ENCODE results near the gene CDH4.
A peak's percentile ranks its signal among the peaks of the same experiment; 100 is the strongest.
"Not testable (repeated sequence)": the region's sequence is repeated elsewhere in the genome, so short reads cannot be mapped to it uniquely, and the experiment has no call there.

Gene CDH4

GRCh38 chr20:61425541-61425991, 173.5 kb downstream of the CDH4 start:
- H3K56ac ChIP-seq (ENCODE audit: low read length); H3K36me3 ChIP-seq (ENCODE audit: control insufficient read depth, insufficient read depth, low read length); H2BK5ac ChIP-seq (ENCODE audit: low read length); H3K4me1 ChIP-seq (ENCODE audit: control insufficient read depth, low read depth, low read length); H3K23ac ChIP-seq (ENCODE audit: low read length); H4K8ac ChIP-seq (ENCODE audit: low read depth, low read length); H3K79me2 ChIP-seq (ENCODE audit: control insufficient read depth, insufficient read depth, low read length); H2BK120ac ChIP-seq (ENCODE audit: low read depth, low read length); H3K4ac ChIP-seq (ENCODE audit: low read depth, low read length); H3K9ac ChIP-seq (ENCODE audit: low read length); DNase-seq; H3K18ac ChIP-seq (ENCODE audit: low read length); H3K79me1 ChIP-seq (ENCODE audit: low read length); H3K27me3 ChIP-seq (ENCODE audit: insufficient read depth, low read length, poor library complexity); H3K4me3 ChIP-seq (ENCODE audit: low read length); H3K4me2 ChIP-seq (ENCODE audit: low read length); H3K27ac ChIP-seq (ENCODE audit: low read depth, low read length); H2BK15ac ChIP-seq (replicated peaks; ENCODE audit: low read depth); H2AK5ac ChIP-seq (ENCODE audit: low read length); H4K5ac ChIP-seq (ENCODE audit: low read length): not testable (repeated sequence)
- WGBS (ENCODE audit: extremely low coverage, insufficient coverage, low lambda C conversion rate) = no CpG with 5 or more reads among the region's 18 CpGs

GRCh38 chr20:61426352-61426751, 174.3 kb downstream of the CDH4 start:
- Histone ChIP-seq H3K27ac (ENCODE audit: low read depth, low read length) (no peak overlapping the region), H2BK15ac (replicated peaks; ENCODE audit: low read depth) (no peak overlapping the region), H3K23ac (ENCODE audit: low read length) (no peak overlapping the region), H3K79me2 (ENCODE audit: control insufficient read depth, insufficient read depth, low read length) (no peaks in the 10 kb centered on the region), H3K56ac (ENCODE audit: low read length) (no peak overlapping the region), H4K8ac (ENCODE audit: low read depth, low read length) (no peak overlapping the region), H3K4ac (ENCODE audit: low read depth, low read length) (no peak overlapping the region), H3K79me1 (ENCODE audit: low read length) (no peaks in the 10 kb centered on the region), H3K18ac (ENCODE audit: low read length) (no peak overlapping the region), H3K4me1 (ENCODE audit: control insufficient read depth, low read depth, low read length) (peaks cover 12% of the 10 kb centered on the region), H3K9ac (ENCODE audit: low read length) (no peak overlapping the region), H3K27me3 (ENCODE audit: insufficient read depth, low read length, poor library complexity) (no peaks in the 10 kb centered on the region), H2BK120ac (ENCODE audit: low read depth, low read length) (no peak overlapping the region), H2AK5ac (ENCODE audit: low read length) (peak overlapping the region; percentile 14), H2BK5ac (ENCODE audit: low read length) (no peak overlapping the region), H3K4me3 (ENCODE audit: low read length) (no peak overlapping the region), H3K4me2 (ENCODE audit: low read length) (no peak overlapping the region), H4K5ac (ENCODE audit: low read length) (no peak overlapping the region), H3K36me3 (ENCODE audit: control insufficient read depth, insufficient read depth, low read length) (no peaks in the 10 kb centered on the region)
- no CpG with 5 or more reads among the region's 8 CpGs for WGBS (ENCODE audit: extremely low coverage, insufficient coverage, low lambda C conversion rate)
- DNase-seq = no peak

- no peak overlapping the region for H3K4me2 ChIP-seq (ENCODE audit: low read length)
- H4K5ac ChIP-seq (ENCODE audit: low read length) = no peak overlapping the region
- H2AK5ac ChIP-seq (ENCODE audit: low read length) = no peak overlapping the region
- no peak overlapping the region for H3K4ac ChIP-seq (ENCODE audit: low read depth, low read length)
- no peak overlapping the region for H3K9ac ChIP-seq (ENCODE audit: low read length)
- H2BK15ac ChIP-seq (replicated peaks; ENCODE audit: low read depth) = no peak overlapping the region
- H3K36me3 ChIP-seq (ENCODE audit: control insufficient read depth, insufficient read depth, low read length) = no peaks in the 10 kb centered on the region
- no CpG with 5 or more reads among the region's 4 CpGs for WGBS (ENCODE audit: extremely low coverage, insufficient coverage, low lambda C conversion rate)
- no peaks in the 10 kb centered on the region for H3K79me2 ChIP-seq (ENCODE audit: control insufficient read depth, insufficient read depth, low read length)
- no peaks in the 10 kb centered on the region for H3K79me1 ChIP-seq (ENCODE audit: low read length)
- H2BK5ac ChIP-seq (ENCODE audit: low read length) = no peak overlapping the region
- DNase-seq = no peak
- H3K27ac ChIP-seq (ENCODE audit: low read depth, low read length) = no peak overlapping the region
- no peak overlapping the region for H3K23ac ChIP-seq (ENCODE audit: low read length)
- no peak overlapping the region for H3K4me3 ChIP-seq (ENCODE audit: low read length)
- H4K8ac ChIP-seq (ENCODE audit: low read depth, low read length) = no peak overlapping the region
- H3K56ac ChIP-seq (ENCODE audit: low read length) = no peak overlapping the region
- no peak overlapping the region for H2BK120ac ChIP-seq (ENCODE audit: low read depth, low read length)
- no peaks in the 10 kb centered on the region for H3K27me3 ChIP-seq (ENCODE audit: insufficient read depth, low read length, poor library complexity)
- H3K4me1 ChIP-seq (ENCODE audit: control insufficient read depth, low read depth, low read length) = peaks cover 18% of the 10 kb centered on the region
- H3K18ac ChIP-seq (ENCODE audit: low read length) = no peak overlapping the region
Observed at GRCh38 chr20:61429458-61430227, 177.6 kb downstream of the CDH4 start.

GRCh38 chr20:61430228-61430624, 178.2 kb downstream of the CDH4 start:
- Histone ChIP-seq H2AK5ac (ENCODE audit: low read length) (no peak overlapping the region), H3K4me3 (ENCODE audit: low read length) (no peak overlapping the region), H3K27ac (ENCODE audit: low read depth, low read length) (no peak overlapping the region), H2BK5ac (ENCODE audit: low read length) (no peak overlapping the region), H3K18ac (ENCODE audit: low read length) (no peak overlapping the region), H3K56ac (ENCODE audit: low read length) (peak overlapping the region; percentile 67), H2BK15ac (replicated peaks; ENCODE audit: low read depth) (no peak overlapping the region), H2BK120ac (ENCODE audit: low read depth, low read length) (no peak overlapping the region), H3K4me2 (ENCODE audit: low read length) (no peak overlapping the region), H3K27me3 (ENCODE audit: insufficient read depth, low read length, poor library complexity) (no peaks in the 10 kb centered on the region), H3K23ac (ENCODE audit: low read length) (no peak overlapping the region), H3K79me2 (ENCODE audit: control insufficient read depth, insufficient read depth, low read length) (no peaks in the 10 kb centered on the region), H4K8ac (ENCODE audit: low read depth, low read length) (no peak overlapping the region), H3K79me1 (ENCODE audit: low read length) (no peaks in the 10 kb centered on the region), H3K4me1 (ENCODE audit: control insufficient read depth, low read depth, low read length) (peaks cover 22% of the 10 kb centered on the region), H3K36me3 (ENCODE audit: control insufficient read depth, insufficient read depth, low read length) (no peaks in the 10 kb centered on the region), H3K4ac (ENCODE audit: low read depth, low read length) (no peak overlapping the region), H3K9ac (ENCODE audit: low read length) (no peak overlapping the region), H4K5ac (ENCODE audit: low read length) (no peak overlapping the region)
- no CpG with 5 or more reads among the region's 11 CpGs for WGBS (ENCODE audit: extremely low coverage, insufficient coverage, low lambda C conversion rate)
- DNase-seq = peak; percentile 54

GRCh38 chr20:61433176-61433575, 181.1 kb downstream of the CDH4 start:
- Histone ChIP-seq H3K23ac (ENCODE audit: low read length) (no peak overlapping the region), H3K56ac (ENCODE audit: low read length) (peak overlapping the region; percentile 62), H3K4me1 (ENCODE audit: control insufficient read depth, low read depth, low read length) (peaks cover 38% of the 10 kb centered on the region), H3K4me3 (ENCODE audit: low read length) (no peak overlapping the region), H2AK5ac (ENCODE audit: low read length) (peak overlapping the region; percentile 22), H4K8ac (ENCODE audit: low read depth, low read length) (no peak overlapping the region), H3K27me3 (ENCODE audit: insufficient read depth, low read length, poor library complexity) (no peaks in the 10 kb centered on the region), H3K79me1 (ENCODE audit: low read length) (no peaks in the 10 kb centered on the region), H3K27ac (ENCODE audit: low read depth, low read length) (no peak overlapping the region), H3K79me2 (ENCODE audit: control insufficient read depth, insufficient read depth, low read length) (no peaks in the 10 kb centered on the region), H2BK120ac (ENCODE audit: low read depth, low read length) (no peak overlapping the region), H3K36me3 (ENCODE audit: control insufficient read depth, insufficient read depth, low read length) (no peaks in the 10 kb centered on the region), H2BK15ac (replicated peaks; ENCODE audit: low read depth) (no peak overlapping the region), H3K4ac (ENCODE audit: low read depth, low read length) (no peak overlapping the region), H3K9ac (ENCODE audit: low read length) (no peak overlapping the region), H3K4me2 (ENCODE audit: low read length) (no peak overlapping the region), H4K5ac (ENCODE audit: low read length) (no peak overlapping the region), H2BK5ac (ENCODE audit: low read length) (peak overlapping the region; percentile 9), H3K18ac (ENCODE audit: low read length) (peak overlapping the region; percentile 34)
- WGBS (ENCODE audit: extremely low coverage, insufficient coverage, low lambda C conversion rate) = no CpG with 5 or more reads among the region's 10 CpGs
- DNase-seq = no peak

- Histone ChIP-seq H3K79me1 (ENCODE audit: low read length) (no peaks in the 10 kb centered on the region), H3K23ac (ENCODE audit: low read length) (no peak overlapping the region), H3K4ac (ENCODE audit: low read depth, low read length) (peak overlapping the region; percentile 70), H2AK5ac (ENCODE audit: low read length) (no peak overlapping the region), H4K8ac (ENCODE audit: low read depth, low read length) (no peak overlapping the region), H2BK15ac (replicated peaks; ENCODE audit: low read depth) (no peak overlapping the region), H3K4me1 (ENCODE audit: control insufficient read depth, low read depth, low read length) (peaks cover 38% of the 10 kb centered on the region), H2BK5ac (ENCODE audit: low read length) (no peak overlapping the region), H2BK120ac (ENCODE audit: low read depth, low read length) (no peak overlapping the region), H3K18ac (ENCODE audit: low read length) (peak overlapping the region; percentile 34), H3K56ac (ENCODE audit: low read length) (peak overlapping the region; percentile 52), H3K4me2 (ENCODE audit: low read length) (no peak overlapping the region), H3K27me3 (ENCODE audit: insufficient read depth, low read length, poor library complexity) (no peaks in the 10 kb centered on the region), H3K27ac (ENCODE audit: low read depth, low read length) (no peak overlapping the region), H3K36me3 (ENCODE audit: control insufficient read depth, insufficient read depth, low read length) (no peaks in the 10 kb centered on the region), H3K4me3 (ENCODE audit: low read length) (no peak overlapping the region), H3K79me2 (ENCODE audit: control insufficient read depth, insufficient read depth, low read length) (no peaks in the 10 kb centered on the region), H3K9ac (ENCODE audit: low read length) (no peak overlapping the region), H4K5ac (ENCODE audit: low read length) (no peak overlapping the region)
- no peak for DNase-seq
- WGBS (ENCODE audit: extremely low coverage, insufficient coverage, low lambda C conversion rate) = no CpG with 5 or more reads among the region's 9 CpGs
Observed at GRCh38 chr20:61433816-61434215, 181.8 kb downstream of the CDH4 start.

Data from mesendoderm (in vitro differentiated cells).